ENCODE data around the gene CDK14.

The CDK14 gene

GRCh38 chr7:90821961-90822620 is 226.0 kb downstream of the CDK14 start:
- Mint-ChIP-seq H3K4me1 (ENCODE audit: low read depth) (no peaks in the 10 kb centered on the region), H3K4me3 (no peak overlapping the region), H3K36me3 (ENCODE audit: low read depth) (no peaks in the 10 kb centered on the region), H3K9me3 (peaks cover 10% of the 10 kb centered on the region), H3K27me3 (no peaks in the 10 kb centered on the region), H3K27ac (no peak overlapping the region)
- intact Hi-C loops (cut with micrococcal nuclease): no loop called here

GRCh38 chr7:90824386-90825307 is 228.5 kb downstream of the CDK14 start:
- Mint-ChIP-seq H3K4me1 (ENCODE audit: low read depth) (no peaks in the 10 kb centered on the region), H3K27me3 (no peaks in the 10 kb centered on the region), H3K27ac (no peak overlapping the region), H3K36me3 (ENCODE audit: low read depth) (peaks cover 10% of the 10 kb centered on the region), H3K9me3 (peaks cover 23% of the 10 kb centered on the region), H3K4me3 (no peak overlapping the region)
- intact Hi-C loops (cut with micrococcal nuclease): no loop called here

GRCh38 chr7:90825779-90826178 is 229.7 kb downstream of the CDK14 start:
- Mint-ChIP-seq H3K27me3 (no peaks in the 10 kb centered on the region), H3K9me3 (peaks cover 25% of the 10 kb centered on the region), H3K4me3 (no peak overlapping the region), H3K27ac (no peak overlapping the region), H3K36me3 (ENCODE audit: low read depth) (peaks cover 10% of the 10 kb centered on the region), H3K4me1 (ENCODE audit: low read depth) (no peaks in the 10 kb centered on the region)
- intact Hi-C loops (cut with micrococcal nuclease): no loop called here

- no peaks in the 10 kb centered on the region for H3K4me1 Mint-ChIP-seq (ENCODE audit: low read depth)
- H3K27ac Mint-ChIP-seq: no peak overlapping the region
- peaks cover 10% of the 10 kb centered on the region for H3K36me3 Mint-ChIP-seq (ENCODE audit: low read depth)
- H3K27me3 Mint-ChIP-seq: no peaks in the 10 kb centered on the region
- intact Hi-C loops (cut with micrococcal nuclease): no loop called here
- no peak overlapping the region for H3K4me3 Mint-ChIP-seq
- H3K9me3 Mint-ChIP-seq: peaks cover 30% of the 10 kb centered on the region
These were observed 232.5 kb downstream of the CDK14 start for GRCh38 chr7:90828601-90829000.

- intact Hi-C loops (cut with micrococcal nuclease): no loop called here
- H3K27ac Mint-ChIP-seq: no peak overlapping the region
- H3K36me3 Mint-ChIP-seq (ENCODE audit: low read depth): peaks cover 10% of the 10 kb centered on the region
- H3K4me1 Mint-ChIP-seq (ENCODE audit: low read depth): no peaks in the 10 kb centered on the region
- H3K27me3 Mint-ChIP-seq: no peaks in the 10 kb centered on the region
- H3K9me3 Mint-ChIP-seq: peaks cover 45% of the 10 kb centered on the region
- H3K4me3 Mint-ChIP-seq: no peak overlapping the region
These were observed 234.2 kb downstream of the CDK14 start for GRCh38 chr7:90830308-90830707.

GRCh38 chr7:90832726-90833125 is 236.6 kb downstream of the CDK14 start:
- H3K36me3 Mint-ChIP-seq (ENCODE audit: low read depth): peaks cover 13% of the 10 kb centered on the region
- intact Hi-C loops (cut with micrococcal nuclease): no loop called here

GRCh38 chr7:90833443-90833842 is 237.3 kb downstream of the CDK14 start:
- intact Hi-C loops (cut with micrococcal nuclease): no loop called here
- H3K36me3 Mint-ChIP-seq (ENCODE audit: low read depth): peaks cover 15% of the 10 kb centered on the region
- H3K4me3 Mint-ChIP-seq: no peak overlapping the region
- H3K27me3 Mint-ChIP-seq: no peaks in the 10 kb centered on the region
- no peaks in the 10 kb centered on the region for H3K4me1 Mint-ChIP-seq (ENCODE audit: low read depth)
- H3K9me3 Mint-ChIP-seq: peaks cover 59% of the 10 kb centered on the region
- no peak overlapping the region for H3K27ac Mint-ChIP-seq

More at GRCh38 chr7:90832726-90833125, 236.6 kb downstream of the CDK14 start:
- H3K4me3 Mint-ChIP-seq: no peak overlapping the region
- no peaks in the 10 kb centered on the region for H3K27me3 Mint-ChIP-seq
- peaks cover 53% of the 10 kb centered on the region for H3K9me3 Mint-ChIP-seq
- no peak overlapping the region for H3K27ac Mint-ChIP-seq
- no peaks in the 10 kb centered on the region for H3K4me1 Mint-ChIP-seq (ENCODE audit: low read depth)

GRCh38 chr7:90834771-90835170 is 238.7 kb downstream of the CDK14 start:
- Mint-ChIP-seq H3K27ac (no peak overlapping the region), H3K4me3 (no peak overlapping the region), H3K36me3 (ENCODE audit: low read depth) (peaks cover 11% of the 10 kb centered on the region), H3K9me3 (peaks cover 54% of the 10 kb centered on the region), H3K4me1 (ENCODE audit: low read depth) (no peaks in the 10 kb centered on the region), H3K27me3 (no peaks in the 10 kb centered on the region)
- intact Hi-C loops (cut with micrococcal nuclease): no loop called here

GRCh38 chr7:90835861-90836260 is 239.7 kb downstream of the CDK14 start:
- peaks cover 43% of the 10 kb centered on the region for H3K9me3 Mint-ChIP-seq
- H3K4me3 Mint-ChIP-seq: no peak overlapping the region
- H3K36me3 Mint-ChIP-seq (ENCODE audit: low read depth): peaks cover 11% of the 10 kb centered on the region
- no peak overlapping the region for H3K27ac Mint-ChIP-seq
- no peaks in the 10 kb centered on the region for H3K27me3 Mint-ChIP-seq
- no peaks in the 10 kb centered on the region for H3K4me1 Mint-ChIP-seq (ENCODE audit: low read depth)
- intact Hi-C loops (cut with micrococcal nuclease): no loop called here

GRCh38 chr7:90836937-90837336 is 240.8 kb downstream of the CDK14 start:
- intact Hi-C loops (cut with micrococcal nuclease): no loop called here
- peaks cover 38% of the 10 kb centered on the region for H3K9me3 Mint-ChIP-seq

GRCh38 chr7:90838799-90839198 is 242.7 kb downstream of the CDK14 start:
- Mint-ChIP-seq H3K36me3 (ENCODE audit: low read depth) (peaks cover 11% of the 10 kb centered on the region), H3K4me1 (ENCODE audit: low read depth) (peaks cover 5% of the 10 kb centered on the region), H3K4me3 (no peak overlapping the region), H3K9me3 (peaks cover 38% of the 10 kb centered on the region), H3K27me3 (no peaks in the 10 kb centered on the region), H3K27ac (no peak overlapping the region)
- intact Hi-C loops (cut with micrococcal nuclease): no loop called here

More at GRCh38 chr7:90836937-90837336, 240.8 kb downstream of the CDK14 start:
- Mint-ChIP-seq H3K36me3 (ENCODE audit: low read depth) (peaks cover 11% of the 10 kb centered on the region), H3K4me1 (ENCODE audit: low read depth) (no peaks in the 10 kb centered on the region), H3K27ac (no peak overlapping the region), H3K4me3 (no peak overlapping the region), H3K27me3 (no peaks in the 10 kb centered on the region)

- Mint-ChIP-seq H3K4me1 (ENCODE audit: low read depth) (peaks cover 5% of the 10 kb centered on the region), H3K4me3 (no peak overlapping the region), H3K27me3 (no peaks in the 10 kb centered on the region), H3K27ac (no peak overlapping the region), H3K36me3 (ENCODE audit: low read depth) (peaks cover 11% of the 10 kb centered on the region), H3K9me3 (peaks cover 33% of the 10 kb centered on the region)
- intact Hi-C loops (cut with micrococcal nuclease): no loop called here
These were observed 243.2 kb downstream of the CDK14 start for GRCh38 chr7:90839316-90839715.

- Mint-ChIP-seq H3K4me3 (no peak overlapping the region), H3K36me3 (ENCODE audit: low read depth) (peaks cover 11% of the 10 kb centered on the region), H3K4me1 (ENCODE audit: low read depth) (peaks cover 5% of the 10 kb centered on the region), H3K27ac (no peak overlapping the region), H3K9me3 (peaks cover 28% of the 10 kb centered on the region), H3K27me3 (no peaks in the 10 kb centered on the region)
- intact Hi-C loops (cut with micrococcal nuclease): no loop called here
These were observed 243.7 kb downstream of the CDK14 start for GRCh38 chr7:90839727-90840291.

GRCh38 chr7:90841759-90842429 is 245.8 kb downstream of the CDK14 start:
- H3K4me1 Mint-ChIP-seq (ENCODE audit: low read depth): peaks cover 5% of the 10 kb centered on the region
- peaks cover 20% of the 10 kb centered on the region for H3K9me3 Mint-ChIP-seq
- no peak overlapping the region for H3K27ac Mint-ChIP-seq
- H3K36me3 Mint-ChIP-seq (ENCODE audit: low read depth): peaks cover 11% of the 10 kb centered on the region
- H3K27me3 Mint-ChIP-seq: no peaks in the 10 kb centered on the region
- intact Hi-C loops (cut with micrococcal nuclease): no loop called here
- H3K4me3 Mint-ChIP-seq: no peak overlapping the region

All from dendritic cell treated with granulocyte-macrophage colony-stimulating factor and Interleukin-4, amounts not matched to agents 40 ng/mL and 50 ng/mL, for 4 days (primary cell).